ENCODE measurements around the gene DBP. TPM values are rescaled to one million over a fixed set of nuclear protein-coding genes. Genes with fewer than 3 reads are reported as not detected.

Gene DBP
- total and polyA plus RNA-seq, 10 of the 15 experiments (the other 5 are each of a cell fraction or from before 2014, with no cell fraction given): 2.0 to 10.6 (median 6.9) TPM

DNA sequence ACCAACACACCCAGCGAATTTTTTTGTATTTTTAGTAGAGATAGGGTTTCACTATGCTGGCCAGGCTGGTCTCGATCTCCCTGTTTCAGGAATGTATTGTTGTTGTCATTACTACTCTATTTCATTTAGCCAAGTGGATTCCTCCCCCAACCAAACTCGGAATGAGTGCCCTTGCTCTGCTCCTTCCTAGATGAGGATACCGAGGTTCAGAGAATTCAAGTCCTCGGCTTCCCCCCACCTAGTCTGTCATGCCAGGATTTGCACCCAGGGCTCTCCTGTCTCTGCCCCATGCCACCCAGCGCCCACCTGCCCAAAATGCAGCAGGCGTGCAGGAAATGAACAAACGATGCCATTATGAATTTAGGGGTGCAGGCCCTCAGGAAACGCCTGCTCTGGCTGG lies 34.2 kb downstream of the DBP start (continued):
- TF ChIP-seq NRF1 (conservative IDR thresholded peaks at IDR 0.05; ENCODE audit: low read depth, low read length) (no peak), IRF4 (IDR thresholded peaks at IDR 0.05; ENCODE audit: low read depth, low read length) (no peak), IKZF2 (IDR thresholded peaks at IDR 0.05) (no peak)

DNA sequence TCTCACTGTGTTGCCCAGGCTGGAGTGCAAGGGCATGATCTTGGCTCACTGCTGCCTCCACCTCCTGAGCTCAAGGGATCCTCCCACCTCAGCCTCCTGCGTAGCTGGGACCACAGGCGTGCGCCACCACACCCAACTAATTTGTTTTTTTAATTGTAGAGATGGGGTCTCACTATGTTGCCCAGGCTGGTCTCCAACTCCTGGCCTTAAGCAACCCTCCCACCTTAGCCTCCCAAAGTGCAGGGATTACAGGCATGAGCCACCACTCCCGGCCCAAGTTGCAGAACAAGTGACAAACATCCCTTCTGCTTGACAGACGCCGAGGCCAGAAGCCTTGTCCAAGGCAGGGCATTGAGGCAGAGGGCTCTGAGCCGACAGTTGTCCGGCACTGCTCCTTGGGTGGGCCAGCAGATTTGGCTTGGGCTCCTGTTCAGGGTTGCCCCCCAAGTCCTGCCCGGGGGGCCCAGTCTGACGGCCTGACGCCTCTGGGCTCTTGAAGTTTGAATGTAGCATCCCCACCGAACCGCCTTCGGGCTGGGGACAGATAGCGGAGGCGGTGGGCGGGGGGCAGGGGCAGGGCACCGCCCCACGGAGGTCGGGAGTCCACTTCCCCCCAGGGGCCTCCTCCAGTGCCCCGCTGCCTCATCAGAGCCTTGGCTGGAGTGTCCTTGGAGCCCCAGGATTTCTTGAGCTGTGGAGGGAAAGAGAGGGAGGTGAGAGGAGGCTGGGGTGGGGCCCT lies 36.3 kb downstream of the DBP start:
- FAIRE-seq (no peak), ATAC-seq (no peak), DNase-seq (ENCODE audit: low read depth, low spot score) (no peak)
- no peak overlapping the region for H3K4me3 ChIP-seq
- ChIA-PET SMC1A (ENCODE audit: uncharacterized antibody, unreplicated experiment) (no interaction called here), CTCF (no interaction called here), RAD21 (ENCODE audit: unreplicated experiment) (no interaction called here), POLR2A (no interaction called here)
- intact Hi-C loops (cut with micrococcal nuclease; ENCODE audit: unreplicated experiment): no loop called here
- H3K9ac ChIP-seq (ENCODE audit: control insufficient read depth, insufficient read depth, low read length): no peak overlapping the region
- no peaks in the 10 kb centered on the region for H3K36me3 ChIP-seq (ENCODE audit: control insufficient read depth in 2 of 2, insufficient read depth in 2 of 2, low read length in 1 of 2)
- in situ Hi-C loops (cut with MboI): no loop called here
- H3K27ac ChIP-seq (ENCODE audit: control insufficient read depth, insufficient read depth): no peak overlapping the region
- H3K79me2 ChIP-seq (ENCODE audit: control insufficient read depth, insufficient read depth, low read length): no peaks in the 10 kb centered on the region; the same call in 1 of the 2 replicates
- no peaks in the 10 kb centered on the region for H4K20me1 ChIP-seq (ENCODE audit: control insufficient read depth, insufficient read depth)
- BruUV-seq (replicated peaks): no TSS peak
- no peak overlapping the region for H3K4me2 ChIP-seq (ENCODE audit: control insufficient read depth, insufficient read depth)
- no peaks in the 10 kb centered on the region for H3K9me3 ChIP-seq (replicated peaks; ENCODE audit: control insufficient read depth, insufficient read depth, low read length)
- 69% methylated on average over 21 of the region's 21 CpGs for WGBS (ENCODE audit: insufficient coverage, insufficient replicate concordance, low lambda C conversion rate, missing lambda C conversion rate)
- peaks cover 6% of the 10 kb centered on the region; the same call in 1 of the 2 replicates for H3K4me1 ChIP-seq (ENCODE audit: control insufficient read depth, insufficient read depth, low read length)
- no peaks in the 10 kb centered on the region for H3K27me3 ChIP-seq (replicated peaks in 1 of 2; ENCODE audit: control insufficient read depth in 2 of 2, insufficient read depth in 2 of 2, low read length in 1 of 2)
- no peak overlapping the region for H2AFZ ChIP-seq (ENCODE audit: control insufficient read depth, low read depth, low read length)
- TF ChIP-seq, protein P1, sequence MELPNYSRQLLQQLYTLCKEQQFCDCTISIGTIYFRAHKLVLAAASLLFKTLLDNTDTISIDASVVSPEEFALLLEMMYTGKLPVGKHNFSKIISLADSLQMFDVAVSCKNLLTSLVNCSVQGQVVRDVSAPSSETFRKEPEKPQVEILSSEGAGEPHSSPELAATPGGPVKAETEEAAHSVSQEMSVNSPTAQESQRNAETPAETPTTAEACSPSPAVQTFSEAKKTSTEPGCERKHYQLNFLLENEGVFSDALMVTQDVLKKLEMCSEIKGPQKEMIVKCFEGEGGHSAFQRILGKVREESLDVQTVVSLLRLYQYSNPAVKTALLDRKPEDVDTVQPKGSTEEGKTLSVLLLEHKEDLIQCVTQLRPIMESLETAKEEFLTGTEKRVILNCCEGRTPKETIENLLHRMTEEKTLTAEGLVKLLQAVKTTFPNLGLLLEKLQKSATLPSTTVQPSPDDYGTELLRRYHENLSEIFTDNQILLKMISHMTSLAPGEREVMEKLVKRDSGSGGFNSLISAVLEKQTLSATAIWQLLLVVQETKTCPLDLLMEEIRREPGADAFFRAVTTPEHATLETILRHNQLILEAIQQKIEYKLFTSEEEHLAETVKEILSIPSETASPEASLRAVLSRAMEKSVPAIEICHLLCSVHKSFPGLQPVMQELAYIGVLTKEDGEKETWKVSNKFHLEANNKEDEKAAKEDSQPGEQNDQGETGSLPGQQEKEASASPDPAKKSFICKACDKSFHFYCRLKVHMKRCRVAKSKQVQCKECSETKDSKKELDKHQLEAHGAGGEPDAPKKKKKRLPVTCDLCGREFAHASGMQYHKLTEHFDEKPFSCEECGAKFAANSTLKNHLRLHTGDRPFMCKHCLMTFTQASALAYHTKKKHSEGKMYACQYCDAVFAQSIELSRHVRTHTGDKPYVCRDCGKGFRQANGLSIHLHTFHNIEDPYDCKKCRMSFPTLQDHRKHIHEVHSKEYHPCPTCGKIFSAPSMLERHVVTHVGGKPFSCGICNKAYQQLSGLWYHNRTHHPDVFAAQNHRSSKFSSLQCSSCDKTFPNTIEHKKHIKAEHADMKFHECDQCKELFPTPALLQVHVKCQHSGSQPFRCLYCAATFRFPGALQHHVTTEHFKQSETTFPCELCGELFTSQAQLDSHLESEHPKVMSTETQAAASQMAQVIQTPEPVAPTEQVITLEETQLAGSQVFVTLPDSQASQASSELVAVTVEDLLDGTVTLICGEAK (IDR thresholded peaks at IDR 0.05; ENCODE audit: borderline replicate concordance): no peak
- TF ChIP-seq BACH1 (IDR thresholded peaks at IDR 0.05; ENCODE audit: borderline replicate concordance) (no peak), RELB (IDR thresholded peaks at IDR 0.05; ENCODE audit: low read depth) (no peak), SIX5 (IDR thresholded peaks at IDR 0.05; ENCODE audit: low read depth, low read length, severe bottlenecking) (no peak), USF1 (IDR thresholded peaks at IDR 0.05; ENCODE audit: borderline replicate concordance, extremely low read length, insufficient read depth, low read depth, low read length) (no peak), SUPT20H (IDR thresholded peaks at IDR 0.05; ENCODE audit: borderline replicate concordance, control insufficient read depth, low read depth, low read length) (no peak), JUNB (IDR thresholded peaks at IDR 0.05) (no peak), CEBPB (IDR thresholded peaks at IDR 0.05; ENCODE audit: borderline replicate concordance in 1 of 2, low read depth in 2 of 2, low read length in 2 of 2) (no peak), MXI1 (IDR thresholded peaks at IDR 0.05; ENCODE audit: low read depth, low read length) (no peak), TCF7 (IDR thresholded peaks at IDR 0.05; ENCODE audit: borderline replicate concordance) (no peak), RCOR1 (conservative IDR thresholded peaks at IDR 0.05; ENCODE audit: low read depth, low read length) (no peak), ZNF274 (IDR thresholded peaks at IDR 0.05; ENCODE audit: insufficient read depth, insufficient read length) (no peak), MYC (IDR thresholded peaks at IDR 0.05; ENCODE audit: insufficient read depth, insufficient read length, insufficient replicate concordance, low read length, severe bottlenecking) (no peak)
